Thymus (tissue), 11 donors: ENCODE results near the gene HOXC11. TPM values are rescaled to one million over a fixed set of nuclear protein-coding genes. Genes with fewer than 3 reads are reported as not detected.

Source experiments
- DNase-seq, 9 donors: peaks; one replicate each; pipeline ENCODE4 v3.0.0-alpha.2; 2013; ENCODE audit warnings: low spot score in 9 of 9, low read depth in 6 of 9, missing footprints in 1 of 9
- H3K27ac ChIP-seq, 2 donors: one replicate each; pipeline ENCODE4 v1.5.1; 2013; ENCODE audit warnings: control low read depth in 1 of 2, low read depth in 1 of 2, low read length in 1 of 2, mild to moderate bottlenecking in 1 of 2, moderate library complexity in 1 of 2
- H3K27me3 ChIP-seq, 2 donors: one replicate each; pipeline ENCODE4 v1.5.1; 2013; ENCODE audit warnings: low read length in 1 of 2; ENCODE audit not compliant: control insufficient read depth in 2 of 2, insufficient read depth in 1 of 2
- H3K36me3 ChIP-seq, 2 donors: one replicate each; pipeline ENCODE4 v1.5.1; 2013; ENCODE audit warnings: low read length in 1 of 2, mild to moderate bottlenecking in 1 of 2, moderate library complexity in 1 of 2; ENCODE audit not compliant: control insufficient read depth in 2 of 2, insufficient read depth in 2 of 2
- H3K4me1 ChIP-seq, 2 donors: one replicate each; pipeline ENCODE4 v1.5.1; 2013; ENCODE audit warnings: low read length in 2 of 2; ENCODE audit not compliant: control insufficient read depth in 2 of 2, insufficient read depth in 2 of 2
- H3K4me3 ChIP-seq, 2 donors: one replicate each; pipeline ENCODE4 v1.5.1; 2013; ENCODE audit warnings: low read length in 2 of 2, control low read depth in 1 of 2, mild to moderate bottlenecking in 1 of 2
- H3K9me3 ChIP-seq, 2 donors: one replicate each; pipeline ENCODE4 v1.5.1; 2013; ENCODE audit warnings: low read length in 1 of 2, mild to moderate bottlenecking in 1 of 2; ENCODE audit not compliant: control insufficient read depth in 2 of 2, insufficient read depth in 1 of 2
- WGBS: extraction: QIAGEN DNeasy Blood & Tissue Kit; methylation state at CpG from one replicate; pipeline ENCODE4 v1.1.7; 2013; 5-methylcytosine and 5-hydroxymethylcytosine counted together
- polyA plus RNA-seq: library from polyadenylated mRNA; stranded (reverse); fragments of 200-250 nt; gene quantifications from one replicate; pipeline ENCODE4 v1.2.3, GENCODE V29; 2013
- total RNA-seq: library from RNA; stranded (reverse); fragments of 120-200 nt; gene quantifications from one replicate; pipeline ENCODE4 v1.2.4, GENCODE V29; 2013
- donor health status: healthy.

HOXC11 gene
- total and polyA plus RNA-seq, 2 donors = 0.21 TPM; not detected in 1

DNA sequence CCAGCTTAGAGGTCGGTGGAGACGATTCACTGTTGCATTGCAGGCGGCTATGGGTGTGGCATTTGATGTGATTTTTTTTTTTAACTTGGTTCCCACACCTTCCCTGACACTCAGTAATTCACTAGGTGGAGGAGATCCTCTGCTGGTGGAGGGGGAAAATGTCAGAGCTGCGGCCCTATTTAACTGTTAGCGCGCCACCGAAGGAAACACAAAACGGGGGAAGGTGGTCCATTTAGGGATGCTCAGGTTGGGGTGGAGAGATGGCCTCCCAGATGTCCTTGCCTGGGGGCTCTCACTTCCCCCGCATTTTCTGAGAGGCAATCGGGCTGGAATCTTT is 22.5 kb upstream of the HOXC11 start:
- Histone ChIP-seq H3K4me3 (no peak overlapping the region), H3K9me3 (peaks cover 0 to 9% of the 10 kb centered on the region in 2 donors), H3K4me1 (no peaks in the 10 kb centered on the region), H3K27me3 (peaks cover 90 to 99% of the 10 kb centered on the region in 2 donors), H3K36me3 (no peaks in the 10 kb centered on the region), H3K27ac (no peak overlapping the region)
- 9% methylated on average over 10 of the region's 10 CpGs for WGBS
- no peak for DNase-seq

DNA sequence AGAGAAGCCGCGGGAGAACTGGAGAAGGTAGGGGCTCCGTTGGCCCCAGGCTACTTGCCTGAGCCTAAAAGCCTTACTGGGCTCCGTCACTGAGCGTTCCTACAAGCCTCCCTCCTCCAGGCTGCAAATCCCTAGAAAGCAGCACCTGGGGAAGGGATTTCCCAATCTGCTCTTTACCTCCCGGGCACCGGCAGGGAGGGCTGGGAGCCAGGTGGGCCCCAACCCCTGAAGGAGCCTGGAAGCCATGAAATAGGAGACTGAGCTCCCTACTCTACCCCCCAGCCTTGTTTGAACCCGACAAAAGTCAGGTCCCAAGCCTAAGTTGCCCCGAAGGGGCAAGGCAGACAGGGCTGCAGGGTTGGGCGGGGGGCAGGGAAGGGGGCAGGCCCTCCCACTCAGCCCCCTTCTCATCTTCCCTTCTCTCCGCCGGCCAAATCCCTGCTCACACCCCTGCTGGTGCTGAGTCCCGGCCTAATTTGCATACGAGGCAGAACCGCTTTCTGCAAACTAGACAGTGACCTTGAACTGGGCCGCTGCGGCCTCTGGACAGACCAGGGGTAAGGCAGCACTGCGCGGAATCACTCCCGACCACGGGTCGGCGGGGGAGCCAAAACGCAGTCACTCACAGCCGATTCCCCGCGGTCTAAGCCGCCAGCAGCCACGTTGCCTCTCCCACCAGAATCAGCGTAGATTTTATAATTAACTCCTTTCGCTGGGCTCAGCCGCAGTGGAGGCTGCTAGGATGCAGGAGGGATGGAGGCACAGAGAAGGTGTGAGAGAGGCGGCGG is 21.9 kb upstream of the HOXC11 start:
- WGBS = 8% methylated on average over 34 of the region's 34 CpGs
- H3K4me1 ChIP-seq = no peaks in the 10 kb centered on the region
- H3K36me3 ChIP-seq = no peaks in the 10 kb centered on the region
- peaks cover 0 to 9% of the 10 kb centered on the region in 2 donors for H3K9me3 ChIP-seq
- peaks cover 91 to 99% of the 10 kb centered on the region in 2 donors for H3K27me3 ChIP-seq
- no peak for DNase-seq
- no peak overlapping the region for H3K4me3 ChIP-seq
- no peak overlapping the region for H3K27ac ChIP-seq

DNA sequence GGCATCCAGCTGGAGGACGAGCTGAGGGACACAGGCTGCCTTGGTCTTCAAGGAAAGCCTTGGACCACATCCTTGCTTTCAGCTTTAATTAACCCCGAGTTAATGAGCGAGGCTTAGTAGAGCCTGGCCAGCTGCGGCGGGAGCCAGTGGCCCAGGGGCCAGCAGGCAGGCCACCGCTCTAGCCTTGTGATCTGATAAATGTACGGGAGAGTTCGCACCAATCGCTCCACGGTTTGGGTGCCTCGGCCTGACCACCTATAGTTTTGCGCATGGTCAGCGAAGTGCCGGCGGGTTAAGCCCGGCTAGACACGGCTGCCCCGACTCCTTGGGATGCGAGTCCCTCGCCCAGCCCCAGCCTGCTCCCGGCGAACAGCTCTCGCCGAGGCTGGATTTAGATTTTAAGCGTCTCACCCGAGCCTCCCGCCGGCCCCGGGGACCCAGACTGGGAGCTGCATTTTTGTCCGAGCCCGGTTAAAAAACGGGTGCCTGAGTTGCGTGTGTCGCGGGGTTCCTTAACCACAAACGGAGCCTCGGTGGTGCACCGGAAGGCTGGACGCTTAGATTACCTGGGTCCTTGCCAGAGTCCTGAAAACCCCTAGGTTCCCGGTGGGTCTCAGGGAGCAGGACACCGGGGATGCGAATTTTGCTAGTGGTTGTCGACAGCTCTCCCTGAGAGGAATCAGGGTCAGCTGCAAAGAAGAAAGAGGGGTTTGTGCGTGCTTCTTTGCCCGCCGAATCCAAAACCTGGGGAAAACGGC is 21.2 kb upstream of the HOXC11 start:
- Histone ChIP-seq H3K36me3 (no peaks in the 10 kb centered on the region), H3K9me3 (peaks cover 0 to 9% of the 10 kb centered on the region in 2 donors), H3K4me1 (no peaks in the 10 kb centered on the region), H3K4me3 (no peak overlapping the region), H3K27ac (no peak overlapping the region), H3K27me3 (peaks cover 91 to 99% of the 10 kb centered on the region in 2 donors)
- DNase-seq = no peak
- 4% methylated on average over 47 of the region's 47 CpGs for WGBS

DNA sequence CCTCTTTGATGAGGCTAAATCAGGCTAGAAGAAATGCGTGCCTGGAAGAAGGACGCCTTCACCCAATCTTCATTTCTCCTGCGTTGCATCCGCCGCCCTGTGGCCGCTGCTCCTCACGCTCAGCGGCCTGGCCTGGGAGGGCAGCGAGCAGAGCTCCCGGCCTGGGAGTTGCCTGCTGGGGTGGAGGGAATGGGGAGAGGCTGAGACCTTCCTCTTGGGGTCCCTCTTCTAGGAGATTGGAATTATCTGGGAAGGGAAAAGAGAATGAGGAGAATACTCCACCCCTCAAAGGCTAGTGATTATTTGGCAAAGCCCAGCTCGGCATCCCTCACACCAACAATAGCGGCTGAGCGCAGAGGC is 20.6 kb upstream of the HOXC11 start:
- Histone ChIP-seq H3K4me3 (no peak overlapping the region), H3K27ac (no peak overlapping the region), H3K9me3 (peaks cover 0 to 9% of the 10 kb centered on the region in 2 donors), H3K27me3 (peaks cover 92 to 99% of the 10 kb centered on the region in 2 donors), H3K4me1 (no peaks in the 10 kb centered on the region), H3K36me3 (no peaks in the 10 kb centered on the region)
- DNase-seq = no peak
- WGBS = 10% methylated on average over 13 of the region's 13 CpGs

DNA sequence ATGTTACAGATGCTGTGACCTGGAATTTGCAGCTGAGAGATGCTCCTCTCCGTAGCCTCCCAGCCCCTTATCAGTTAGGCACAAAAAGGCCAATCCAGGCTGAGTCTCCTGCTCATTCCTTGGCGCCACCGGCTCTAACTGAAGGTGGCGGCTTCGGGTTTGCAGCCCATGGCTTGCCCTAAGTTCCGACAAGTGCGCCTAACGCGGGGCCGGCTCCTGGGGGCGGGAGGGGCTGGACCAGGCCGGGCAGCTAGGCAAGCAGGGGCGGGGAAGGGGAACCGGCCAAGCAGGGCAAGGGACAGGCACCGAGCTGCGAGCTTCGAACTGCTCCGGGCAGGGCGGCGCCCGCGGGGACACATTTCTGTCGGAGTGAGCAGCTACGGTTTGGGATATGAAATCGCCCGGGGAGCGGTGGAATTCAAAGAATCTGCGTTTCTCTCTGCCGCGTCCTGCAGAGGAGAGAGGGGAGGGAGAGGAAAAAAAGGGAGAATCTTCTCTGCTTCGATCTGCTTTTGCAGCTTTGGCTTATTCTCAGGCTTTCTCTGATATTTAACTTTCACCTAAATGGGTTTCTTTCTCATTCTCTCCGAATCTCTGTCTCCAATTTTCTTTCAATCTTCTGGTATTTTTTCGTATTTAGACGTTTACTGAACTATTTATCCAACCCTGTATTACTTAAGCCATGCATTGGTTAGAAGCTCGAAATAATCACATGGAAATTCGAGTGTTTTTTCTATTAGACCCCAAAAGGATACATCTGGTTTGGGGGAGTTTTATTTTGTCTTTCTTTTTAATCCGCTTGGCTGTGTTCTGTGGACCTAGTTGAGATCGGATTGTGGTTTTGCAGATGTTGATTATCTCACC is 19.8 kb upstream of the HOXC11 start:
- no peak overlapping the region for H3K4me3 ChIP-seq
- H3K27ac ChIP-seq = no peak overlapping the region
- no peak for DNase-seq
- H3K36me3 ChIP-seq = no peaks in the 10 kb centered on the region
- 8% methylated on average over 38 of the region's 38 CpGs for WGBS
- peaks cover 95 to 99% of the 10 kb centered on the region in 2 donors for H3K27me3 ChIP-seq
- H3K4me1 ChIP-seq = no peaks in the 10 kb centered on the region
- H3K9me3 ChIP-seq = peaks cover 0 to 9% of the 10 kb centered on the region in 2 donors

DNA sequence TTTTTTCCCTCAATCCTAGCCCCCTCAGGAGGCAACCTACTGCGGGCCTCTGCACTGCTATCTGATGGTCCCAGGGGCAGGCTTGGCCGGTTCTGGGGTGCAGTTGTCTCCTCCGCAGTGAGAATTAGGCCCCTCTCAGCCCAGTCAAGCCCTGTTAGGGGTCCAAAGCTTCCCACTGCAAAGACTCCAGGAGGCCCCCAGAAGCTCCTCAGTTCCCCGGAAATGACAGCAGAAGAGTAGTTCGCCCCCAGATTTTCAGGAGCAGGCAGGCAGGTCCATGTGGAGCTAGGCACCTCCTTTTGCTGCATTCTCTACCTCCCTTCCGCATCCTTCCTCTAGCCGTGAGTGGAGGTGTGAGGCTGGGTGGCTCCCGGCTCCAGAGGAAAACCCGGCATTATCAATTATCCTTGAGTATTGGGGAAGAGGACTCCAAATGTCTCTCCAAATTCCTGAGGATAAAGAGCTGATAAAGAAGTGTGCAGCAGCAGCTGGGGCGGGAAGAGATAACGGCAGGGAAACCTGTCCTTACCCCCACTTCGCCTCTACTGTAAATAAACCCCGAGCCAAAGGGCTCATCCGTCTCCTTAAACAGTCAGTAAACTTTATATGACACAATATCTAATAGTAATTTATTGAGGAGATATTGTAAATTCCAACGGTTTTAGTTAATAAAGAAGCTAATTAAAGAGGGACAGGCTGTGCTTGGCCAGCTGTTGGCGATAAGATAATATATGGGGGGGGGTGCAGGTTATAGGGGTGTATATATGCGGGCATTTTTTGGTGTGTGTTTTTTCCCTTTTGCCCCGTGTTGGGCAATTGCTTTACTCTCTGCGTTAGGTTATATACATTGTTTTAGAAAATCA is 18.9 kb upstream of the HOXC11 start:
- Histone ChIP-seq H3K9me3 (peaks cover 0 to 9% of the 10 kb centered on the region in 2 donors), H3K4me1 (no peaks in the 10 kb centered on the region), H3K27ac (no peak overlapping the region), H3K36me3 (no peaks in the 10 kb centered on the region), H3K27me3 (peaks cover 94 to 99% of the 10 kb centered on the region in 2 donors), H3K4me3 (no peak overlapping the region)
- 11% methylated on average over 19 of the region's 19 CpGs for WGBS
- no peak for DNase-seq

DNA sequence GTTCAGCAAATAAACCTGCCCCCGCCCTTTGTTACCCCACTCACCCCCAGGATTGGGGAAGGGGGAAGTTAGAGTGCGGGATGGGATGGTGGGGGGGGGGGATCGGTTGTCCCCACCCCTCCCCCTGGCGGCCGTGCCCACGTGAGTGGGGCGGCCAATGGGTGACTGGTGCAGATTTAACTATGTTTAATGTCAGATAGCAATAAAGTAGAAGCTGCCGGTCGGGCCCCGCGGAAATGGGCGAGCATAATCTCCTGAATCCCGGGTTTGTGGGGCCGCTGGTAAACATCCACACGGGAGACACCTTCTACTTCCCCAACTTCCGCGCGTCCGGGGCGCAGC is 18.3 kb upstream of the HOXC11 start, which contains the start of gene HOXC12:
Gene HOXC12 (plus strand): TSS at position 210 of the 342 bp plus-strand sequence. CDS start 27 bp downstream, at position 237.
- Histone ChIP-seq H3K27ac (no peak within 1 kb of the TSS), H3K4me1 (no peaks in the 10 kb centered on the region), H3K4me3 (no peak within 1 kb of the TSS), H3K27me3 (peaks cover 94 to 99% of the 10 kb centered on the region in 2 donors), H3K9me3 (peaks cover 0 to 9% of the 10 kb centered on the region in 2 donors), H3K36me3 (no peaks in the 10 kb centered on the region)
- WGBS = 5% methylated on average over 20 of the region's 20 CpGs
- no peak for DNase-seq

DNA sequence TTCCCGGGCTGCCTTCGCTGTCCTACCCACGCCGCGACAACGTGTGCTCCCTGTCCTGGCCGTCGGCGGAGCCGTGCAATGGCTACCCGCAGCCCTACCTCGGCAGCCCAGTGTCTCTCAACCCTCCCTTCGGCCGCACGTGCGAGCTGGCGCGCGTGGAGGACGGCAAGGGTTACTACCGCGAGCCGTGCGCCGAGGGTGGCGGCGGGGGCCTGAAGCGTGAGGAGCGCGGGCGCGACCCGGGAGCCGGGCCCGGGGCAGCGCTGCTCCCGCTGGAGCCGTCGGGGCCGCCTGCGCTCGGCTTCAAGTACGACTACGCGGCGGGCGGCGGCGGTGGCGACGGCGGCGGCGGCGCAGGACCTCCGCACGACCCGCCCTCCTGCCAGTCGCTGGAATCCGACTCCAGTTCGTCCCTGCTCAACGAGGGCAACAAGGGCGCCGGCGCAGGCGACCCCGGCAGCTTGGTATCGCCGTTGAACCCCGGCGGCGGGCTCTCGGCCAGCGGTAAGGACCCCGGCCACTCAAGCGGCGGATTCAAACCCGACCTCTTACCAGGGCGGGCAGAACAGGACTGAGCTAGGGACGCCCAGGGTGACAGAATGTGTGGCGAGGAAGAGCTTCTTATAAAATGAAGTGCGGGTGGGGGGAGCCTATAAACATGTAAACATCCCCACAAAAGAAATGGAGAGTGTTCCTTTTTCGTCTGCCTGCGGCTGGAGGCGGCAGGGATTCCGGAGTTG is 17.7 kb upstream of the HOXC11 start:
- Histone ChIP-seq H3K4me3 (no peak overlapping the region), H3K4me1 (no peaks in the 10 kb centered on the region), H3K36me3 (no peaks in the 10 kb centered on the region), H3K27ac (no peak overlapping the region), H3K27me3 (peaks cover 90 to 99% of the 10 kb centered on the region in 2 donors), H3K9me3 (peaks cover 0 to 9% of the 10 kb centered on the region in 2 donors)
- WGBS = 7% methylated on average over 86 of the region's 86 CpGs
- no peak for DNase-seq
